Activated CD8-positive, alpha-beta memory T cell treated with anti-CD3 and anti-CD28 coated beads for 48 hours (primary cell): ENCODE data around the gene TMEM130.

Source experiments
- DNase-seq, 3 experiments: peaks; one replicate each; pipeline ENCODE4 v3.0.0-alpha.2; 2020; ENCODE audit warnings: low read depth in 2 of 3, low spot score in 2 of 3

Gene TMEM130

GRCh38 chr7:98810153-98810802 lies 59.5 kb downstream of the TMEM130 start:
- DNase-seq, result no peak

GRCh38 chr7:98808751-98809460 lies 60.9 kb downstream of the TMEM130 start:
- DNase-seq, result no peak

DNA sequence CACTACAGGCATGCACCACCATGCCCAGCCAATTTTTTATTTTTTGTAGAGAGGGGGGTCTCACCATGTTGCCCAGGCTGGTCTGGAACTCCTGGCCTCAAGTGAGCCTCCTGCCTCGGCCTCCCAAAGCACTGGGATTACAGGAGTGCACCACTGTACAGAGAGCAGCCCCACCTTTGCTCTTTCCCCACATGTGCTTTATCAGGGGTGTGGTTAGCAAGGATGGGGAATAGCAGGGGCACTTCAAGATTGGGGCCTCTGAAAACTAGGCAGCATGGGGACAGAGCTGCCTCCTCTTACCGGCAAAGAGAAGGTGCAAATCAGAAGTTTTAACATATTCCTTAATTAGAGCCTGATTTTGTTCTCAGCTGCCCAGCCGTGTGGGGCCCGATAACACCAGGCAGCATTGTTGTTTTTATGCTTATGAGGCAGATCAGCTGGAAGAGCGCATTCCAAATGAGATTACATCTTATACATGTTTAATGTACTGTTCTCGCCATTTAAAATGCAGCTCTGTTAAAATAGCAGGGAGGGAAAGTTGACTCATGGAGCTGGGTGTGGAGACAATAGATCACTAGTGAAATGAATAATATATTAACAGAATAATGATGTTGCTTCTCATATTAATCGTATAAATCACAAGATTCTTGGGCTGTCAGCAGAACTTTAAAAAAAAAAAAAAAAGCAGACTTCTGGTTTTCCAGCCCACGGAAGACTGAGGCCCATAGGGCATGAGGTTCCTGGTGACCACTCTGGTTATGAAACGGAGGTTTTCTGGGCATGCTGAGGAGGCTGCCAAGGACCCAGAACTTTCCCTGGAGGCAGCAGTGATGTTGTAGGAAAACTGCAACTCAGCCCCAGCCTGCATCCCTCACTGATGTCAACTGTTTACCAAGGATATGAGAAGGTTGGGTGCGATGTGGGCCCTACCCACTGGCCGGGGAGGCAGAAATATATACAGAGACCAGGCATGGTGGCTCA lies 62.5 kb downstream of the TMEM130 start:
- DNase-seq, result no peak

GRCh38 chr7:98805956-98806838 lies 63.6 kb downstream of the TMEM130 start:
- no peak for DNase-seq

GRCh38 chr7:98802781-98803110 lies 67.1 kb downstream of the TMEM130 start:
- no peak for DNase-seq

DNA sequence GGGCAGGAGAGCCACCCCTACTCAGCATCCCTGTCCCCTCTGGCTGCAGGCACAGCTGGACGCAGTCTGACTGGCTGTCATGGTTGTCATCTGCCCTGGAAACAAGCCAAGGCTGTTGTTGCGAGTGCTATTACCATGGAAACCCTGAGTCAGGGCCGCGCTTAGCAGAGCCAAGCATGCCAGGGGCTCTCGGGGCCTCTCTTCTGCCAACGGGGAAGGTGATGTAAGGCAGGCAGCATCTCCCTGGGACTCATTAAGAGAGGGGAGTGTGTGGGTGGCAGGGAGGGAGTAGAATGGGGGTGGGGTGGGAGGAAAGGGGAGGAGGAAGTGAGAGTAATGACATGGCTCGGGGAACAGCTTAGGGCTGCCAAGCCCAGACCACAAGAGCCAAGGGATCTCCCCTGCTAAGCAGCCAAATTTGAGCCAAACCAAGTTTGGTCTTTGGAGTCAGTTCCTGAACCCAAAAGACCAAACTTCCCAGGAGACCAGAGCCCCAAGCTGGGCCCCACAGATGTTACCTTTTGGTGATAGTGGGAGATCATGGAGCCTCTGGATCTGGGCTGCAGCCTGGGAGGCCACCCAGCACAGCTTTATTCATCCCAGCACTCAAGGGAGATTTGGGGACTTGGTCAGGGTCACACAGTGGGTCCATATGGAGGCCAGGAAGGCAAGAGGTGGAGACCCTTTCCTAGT lies 67.6 kb downstream of the TMEM130 start:
- DNase-seq, result peak in 1 of 3 experiments; percentile 7

DNA sequence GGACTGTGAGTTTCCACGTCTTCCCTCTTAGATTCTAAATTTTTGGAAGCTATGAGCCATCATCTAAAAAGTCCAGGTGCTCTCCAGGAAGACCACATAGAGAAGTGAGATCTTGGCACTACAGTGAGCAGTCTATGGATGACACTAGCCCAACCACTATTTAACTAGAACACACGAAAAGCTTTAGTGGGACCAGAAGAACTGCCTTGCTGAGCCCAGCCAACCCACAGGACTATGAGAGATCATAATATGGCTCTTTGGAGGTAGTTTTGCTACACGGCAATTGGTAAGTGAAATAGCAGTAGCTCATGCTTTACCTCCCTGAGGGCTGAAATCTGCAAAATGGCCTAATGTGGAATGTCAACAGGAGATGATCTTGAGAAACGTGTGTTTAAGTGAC lies 68.8 kb downstream of the TMEM130 start:
- DNase-seq, result no peak

DNA sequence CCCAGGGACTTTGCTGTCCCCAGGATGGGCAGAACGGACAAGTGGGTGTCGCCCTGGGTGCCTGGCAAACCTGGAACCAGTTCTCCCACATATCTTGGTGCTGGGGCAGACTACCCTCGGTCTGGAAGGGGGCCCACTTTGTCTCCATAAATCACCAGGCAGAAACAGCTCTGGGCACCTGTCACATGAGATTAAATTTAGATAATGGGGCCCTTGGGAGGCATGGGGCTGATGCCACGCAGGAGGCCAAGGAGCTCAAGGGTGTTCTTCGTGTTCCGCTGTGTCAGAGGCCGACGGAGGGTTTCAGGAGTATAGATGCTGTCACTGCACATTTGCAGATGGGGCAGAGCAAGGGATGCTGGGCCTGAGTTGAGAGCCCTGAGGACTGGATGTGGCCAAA lies 72.7 kb downstream of the TMEM130 start:
- no peak for DNase-seq
